SK-N-MC (cell line): ENCODE data around the gene REV1.

Source experiments
- EZH2 ChIP-seq: fragments of 200-600 bp; sonication (generic); IDR thresholded peaks from one replicate; pipeline ENCODE4 v1.6.1; 2017; ENCODE audit warnings: antibody characterized with exemption
- FOXP2 ChIP-seq: optimal IDR thresholded peaks from 2 replicates; pipeline ENCODE3; 2011; ENCODE audit warnings: mild to moderate bottlenecking, moderate library complexity; ENCODE audit not compliant: insufficient read depth; ENCODE audit errors: extremely low read length, control extremely low read depth
- POLR2AphosphoS5 ChIP-seq: IDR thresholded peaks from 2 replicates; pipeline ENCODE4 v1.6.1; 2012; ENCODE audit warnings: mild to moderate bottlenecking, low read depth, low read length, borderline replicate concordance

DNA sequence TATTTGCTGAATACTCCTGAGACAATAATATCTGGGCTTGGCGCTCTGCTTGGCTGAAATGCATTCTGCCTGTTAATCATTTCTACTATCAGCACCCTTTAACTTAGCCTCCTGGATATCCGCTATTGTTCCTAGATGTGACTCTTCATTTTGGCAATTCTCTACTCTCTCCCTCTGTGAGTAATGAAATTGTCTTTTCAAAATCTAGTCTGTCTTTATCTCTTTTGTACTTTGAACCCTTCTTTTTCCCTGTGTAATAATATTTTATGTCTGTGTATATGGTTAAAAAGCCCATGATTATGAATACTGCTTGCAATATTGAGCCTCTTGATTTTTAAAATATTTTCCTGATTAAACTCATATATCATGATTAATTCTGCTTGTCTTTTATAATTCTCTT lies 6.2 kb upstream of the REV1 start:
- no peak for TF ChIP-seq EZH2
- no peak for TF ChIP-seq POLR2AphosphoS5
- TF ChIP-seq FOXP2, result no peak
